K562 (cell line): ENCODE results near the gene RBM3. TPM values are rescaled to one million over a fixed set of nuclear protein-coding genes. Genes with fewer than 3 reads are reported as not detected.

Source experiments
- ARID1B ChIP-seq: fragments of 450-650 bp; IDR thresholded peaks from 2 replicates; pipeline ENCODE4 v1.6.1; 2016; ENCODE audit warnings: antibody characterized with exemption, mild to moderate bottlenecking, inconsistent platforms
- CBFA2T2 ChIP-seq: fragments of 450-650 bp; conservative IDR thresholded peaks from 2 replicates; pipeline ENCODE4 v1.6.1; 2017; ENCODE audit warnings: mild to moderate bottlenecking
- DACH1 ChIP-seq: fragments of 450-650 bp; IDR thresholded peaks from 2 replicates; pipeline ENCODE4 v1.6.1; 2018; ENCODE audit not compliant: partially characterized antibody
- HDAC6 ChIP-seq: IDR thresholded peaks from 2 replicates; pipeline ENCODE4 v1.6.1; 2012; ENCODE audit warnings: low read depth, mild to moderate bottlenecking, control low read depth, inconsistent platforms, low read length, moderate library complexity
- KLF16 ChIP-seq: IDR thresholded peaks from 2 replicates; pipeline ENCODE4 v1.6.1; 2016; ENCODE audit warnings: antibody characterized with exemption
- MITF ChIP-seq: IDR thresholded peaks from 2 replicates; pipeline ENCODE4 v1.6.1; 2014; ENCODE audit warnings: antibody characterized with exemption
- MNT ChIP-seq, 2 experiments: fragments of 450-650 bp; conservative IDR thresholded peaks; 2 replicates each; pipeline ENCODE4 v1.6.1; 2017; ENCODE audit warnings: mild to moderate bottlenecking in 2 of 2, moderate library complexity in 2 of 2
- NFIC ChIP-seq: fragments of 450-650 bp; IDR thresholded peaks from 2 replicates; pipeline ENCODE4 v1.6.1; 2017; ENCODE audit warnings: mild to moderate bottlenecking, inconsistent platforms
- NR2C2 ChIP-seq, 2 experiments: fragments of 200-800 bp in 1 of 2; sonication (Bioruptor generic) in 1 of 2; sonication (generic) in 1 of 2; formaldehyde crosslinking in 1 of 2; IDR thresholded peaks; 2 replicates each; pipeline versions ENCODE4 v1.6.1 to v1.8.0; 2016 to 2022; ENCODE audit warnings: mild to moderate bottlenecking in 1 of 2, missing compliant biosample characterization in 1 of 2, missing genetic modification characterization in 1 of 2, missing genetic modification reagents in 1 of 2
- TCF3 ChIP-seq: sonication (generic); formaldehyde crosslinking; IDR thresholded peaks from 2 replicates; pipeline ENCODE4 v1.4.0; 2020; ENCODE audit warnings: mild to moderate bottlenecking, missing genetic modification reagents
- TRIM24 ChIP-seq, 2 experiments: fragments of 450-650 bp; IDR thresholded peaks; 2 replicates each; pipeline ENCODE4 v1.6.1; 2016
- ZFP36 ChIP-seq: fragments of 150-350 bp; IDR thresholded peaks from 2 replicates; pipeline ENCODE4 v1.6.1; 2018; ENCODE audit warnings: low read length, low read depth; ENCODE audit not compliant: partially characterized antibody
- ZNF395 ChIP-seq: fragments of 200-800 bp; sonication (Bioruptor generic); IDR thresholded peaks from 2 replicates; pipeline ENCODE4 v1.6.1; 2017; ENCODE audit warnings: missing genetic modification characterization, missing compliant biosample characterization
- polyA plus RNA-seq, 8 experiments: library from polyadenylated mRNA; depleted of rRNA in 4 of 8; stranded (reverse) in 5 of 8; unstranded in 3 of 8; fragments of >200 nt; fragmentation: Nextera tagmentation in 2 of 8; fragmentation: Illumina TruSeq in 1 of 8; extraction: Ambion mirVana in 2 of 8; extraction: Trizol in 1 of 8; gene quantifications; 2 replicates each; pipeline versions ENCODE4 v1.2.1 to v1.2.3, GENCODE V29; 2011 to 2014; ENCODE audit warnings: inconsistent platforms in 1 of 8, missing spikeins in 1 of 8
- total RNA-seq, 7 experiments: library from RNA; depleted of rRNA in 6 of 7; stranded (reverse); fragments of >200 nt in 6 of 7; fragmentation: Illumina TruSeq in 2 of 7; extraction: Trizol in 2 of 7; gene quantifications; 2 replicates each; pipeline versions ENCODE4 v1.2.1 to v1.2.3, GENCODE V29; 2011 to 2021; ENCODE audit warnings: low replicate concordance in 1 of 7

Gene RBM3
- total and polyA plus RNA-seq, 9 of the 15 experiments (the other 6 are each of a cell fraction or from before 2014, with no cell fraction given), result 70.3 to 272 (median 209) TPM

- TF ChIP-seq ZNF395 (CRISPR knock-in tag), result 0 out of 2 replicates have a peak, but pooled peaks have one; percentile 17
- peak; percentile 81 for TF ChIP-seq TCF3 (CRISPR knock-in tag)
- peak in 1 of 2 experiments; percentile 36; a peak in 1 of 4 replicates for TF ChIP-seq TRIM24 (IDR thresholded peaks at IDR 0.05)
- peak; percentile 88 for TF ChIP-seq ZFP36
- TF ChIP-seq ARID1B, result peak; percentile 85
- TF ChIP-seq NR2C2 (CRISPR knock-in tag; IDR thresholded peaks at IDR 0.05), result no peak
- peak; percentile 37; the same call in 1 of the 2 replicates for TF ChIP-seq NR2C2 (tag; IDR thresholded peaks at IDR 0.05)
- peak; percentile 52 to 70; a peak in 3 of 4 replicates for TF ChIP-seq MNT (conservative IDR thresholded peaks at IDR 0.05)
- no peak for TF ChIP-seq KLF16
- TF ChIP-seq HDAC6, result no peak
- TF ChIP-seq DACH1, result no peak
- TF ChIP-seq CBFA2T2, result peak; percentile 76
- peak; percentile 59 for TF ChIP-seq NFIC
- no peak for TF ChIP-seq MITF
Observed at GRCh38 chrX:48617542-48618340, 43.5 kb downstream of the RBM3 start (continued).
